Measurements from ENCODE around the gene ELP6.

DNA sequence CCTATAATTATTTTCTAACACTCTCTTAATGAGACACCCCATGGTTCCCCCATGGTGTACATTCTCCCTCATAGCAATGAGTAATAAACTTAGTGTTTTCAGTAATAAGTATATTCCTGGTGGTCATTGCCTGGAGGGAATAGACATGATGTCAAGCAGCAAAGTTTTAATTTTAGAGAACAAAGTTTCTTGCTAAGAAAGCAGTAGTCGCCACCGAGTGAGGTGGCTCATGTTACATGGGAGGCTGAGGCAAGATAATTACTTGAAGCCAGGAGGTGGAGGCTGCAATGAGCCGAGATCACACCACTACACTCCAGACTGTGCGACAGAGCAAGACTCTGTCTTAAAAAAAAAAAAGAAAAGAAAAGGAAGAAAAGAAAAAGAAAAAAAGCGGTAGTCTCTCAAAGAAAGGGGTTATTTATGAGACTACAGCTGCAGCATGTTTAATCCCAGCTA lies 2.4 kb upstream of the ELP6 start:
- TF ChIP-seq, protein P1, sequence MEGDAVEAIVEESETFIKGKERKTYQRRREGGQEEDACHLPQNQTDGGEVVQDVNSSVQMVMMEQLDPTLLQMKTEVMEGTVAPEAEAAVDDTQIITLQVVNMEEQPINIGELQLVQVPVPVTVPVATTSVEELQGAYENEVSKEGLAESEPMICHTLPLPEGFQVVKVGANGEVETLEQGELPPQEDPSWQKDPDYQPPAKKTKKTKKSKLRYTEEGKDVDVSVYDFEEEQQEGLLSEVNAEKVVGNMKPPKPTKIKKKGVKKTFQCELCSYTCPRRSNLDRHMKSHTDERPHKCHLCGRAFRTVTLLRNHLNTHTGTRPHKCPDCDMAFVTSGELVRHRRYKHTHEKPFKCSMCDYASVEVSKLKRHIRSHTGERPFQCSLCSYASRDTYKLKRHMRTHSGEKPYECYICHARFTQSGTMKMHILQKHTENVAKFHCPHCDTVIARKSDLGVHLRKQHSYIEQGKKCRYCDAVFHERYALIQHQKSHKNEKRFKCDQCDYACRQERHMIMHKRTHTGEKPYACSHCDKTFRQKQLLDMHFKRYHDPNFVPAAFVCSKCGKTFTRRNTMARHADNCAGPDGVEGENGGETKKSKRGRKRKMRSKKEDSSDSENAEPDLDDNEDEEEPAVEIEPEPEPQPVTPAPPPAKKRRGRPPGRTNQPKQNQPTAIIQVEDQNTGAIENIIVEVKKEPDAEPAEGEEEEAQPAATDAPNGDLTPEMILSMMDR (IDR thresholded peaks at IDR 0.05): no peak
- TF ChIP-seq POLR2A (IDR thresholded peaks at IDR 0.05) (no peak), POLR2AphosphoS5 (IDR thresholded peaks at IDR 0.05) (no peak)

Data from breast epithelium (tissue), 3 donors.